Measurements from ENCODE around the gene PLSCR4. TPM values are rescaled to one million over a fixed set of nuclear protein-coding genes. Genes with fewer than 3 reads are reported as not detected.

Gene PLSCR4
- total RNA-seq, 4 donors from 2014 or later: 19.7 to 87.7 (median 41.0) TPM

DNA sequence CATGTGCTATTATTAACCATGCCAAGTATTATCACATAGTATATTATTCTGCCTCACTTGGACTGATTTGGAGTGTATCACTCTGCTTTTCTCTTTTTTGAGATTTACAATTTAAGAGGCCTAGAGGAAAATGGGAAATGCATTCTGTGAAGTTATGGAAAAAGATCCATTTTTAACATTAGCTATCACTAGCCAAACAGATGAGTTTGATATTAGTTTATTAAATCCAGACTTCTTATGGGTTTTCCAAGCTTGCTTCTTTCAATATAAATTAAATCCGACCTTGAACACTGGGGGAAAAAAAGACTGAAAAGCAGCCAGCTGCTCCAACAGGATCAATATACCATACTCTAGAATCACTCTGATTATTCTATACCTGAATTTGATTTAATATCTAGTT lies 59.9 kb downstream of the PLSCR4 start:
- Histone ChIP-seq H3K4me1 (no peaks in the 10 kb centered on the region), H3K9me3 (no peaks in the 10 kb centered on the region), H3K4me3 (no peak overlapping the region), H3K36me3 (peaks cover 0 to 13% (median 0%) of the 10 kb centered on the region in 4 donors), H3K27me3 (no peaks in the 10 kb centered on the region), H3K27ac (no peak overlapping the region)
- intact Hi-C loops (cut with DNase I; ENCODE audit: low total_unique reads) (no loop called here), in situ Hi-C loops (cut with MboI; ENCODE audit: low pct_ligation_motif_present in 1 of 4, low pct_unique_long_range_greater_than_20kb in 1 of 4, low sequenced_read_pairs in 3 of 4) (loop anchor here in 1 of 4 donors (25.0 kb wide), 1 partner anchor 129 kb away; no protein-coding TSS in a partner anchor)
- no peak for DNase-seq
- TF ChIP-seq EP300 (IDR thresholded peaks at IDR 0.05; ENCODE audit: low read depth): no peak
- WGBS, 2 donors (ENCODE audit: low coverage in 1 of 2): 71 to 82% methylated on average over 1 of the region's 1 CpG

DNA sequence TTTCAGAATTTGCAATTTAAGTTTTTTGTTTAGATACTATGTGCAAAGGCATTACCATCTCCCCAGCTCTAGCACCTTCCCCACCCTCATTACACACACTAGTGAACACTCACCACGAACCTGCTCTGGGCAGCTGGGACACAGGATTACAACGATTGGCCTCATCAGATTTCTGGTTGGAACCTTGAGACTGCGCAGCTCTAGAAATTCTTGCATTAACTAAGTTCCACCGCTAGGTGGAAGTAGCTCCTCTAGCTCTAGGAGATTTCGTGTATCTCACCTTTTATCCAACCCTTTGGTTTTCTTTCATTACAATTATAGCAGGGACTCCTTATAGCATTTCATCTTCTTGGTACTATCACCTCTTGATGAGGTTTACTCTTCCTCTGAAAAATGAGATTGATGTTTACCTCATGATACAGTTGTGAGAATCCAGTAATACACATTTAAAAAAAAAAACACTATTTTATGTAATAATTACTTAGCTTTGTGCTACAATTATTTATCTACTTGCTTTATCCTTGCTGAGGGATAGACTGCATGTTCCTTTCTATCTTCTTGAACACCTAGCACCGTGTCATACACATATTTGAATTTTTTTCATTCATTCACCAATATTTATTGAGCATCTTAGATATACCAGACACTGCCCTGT lies 61.3 kb downstream of the PLSCR4 start:
- 9 to 14% methylated on average over 2 to 6 of the region's 6 CpGs for WGBS, 2 donors (ENCODE audit: low coverage in 1 of 2)
- H3K36me3 ChIP-seq: peaks cover 0 to 8% (median 0%) of the 10 kb centered on the region in 4 donors
- TF ChIP-seq POLR2AphosphoS5 (IDR thresholded peaks at IDR 0.05): no peak
- TF ChIP-seq, protein P1, sequence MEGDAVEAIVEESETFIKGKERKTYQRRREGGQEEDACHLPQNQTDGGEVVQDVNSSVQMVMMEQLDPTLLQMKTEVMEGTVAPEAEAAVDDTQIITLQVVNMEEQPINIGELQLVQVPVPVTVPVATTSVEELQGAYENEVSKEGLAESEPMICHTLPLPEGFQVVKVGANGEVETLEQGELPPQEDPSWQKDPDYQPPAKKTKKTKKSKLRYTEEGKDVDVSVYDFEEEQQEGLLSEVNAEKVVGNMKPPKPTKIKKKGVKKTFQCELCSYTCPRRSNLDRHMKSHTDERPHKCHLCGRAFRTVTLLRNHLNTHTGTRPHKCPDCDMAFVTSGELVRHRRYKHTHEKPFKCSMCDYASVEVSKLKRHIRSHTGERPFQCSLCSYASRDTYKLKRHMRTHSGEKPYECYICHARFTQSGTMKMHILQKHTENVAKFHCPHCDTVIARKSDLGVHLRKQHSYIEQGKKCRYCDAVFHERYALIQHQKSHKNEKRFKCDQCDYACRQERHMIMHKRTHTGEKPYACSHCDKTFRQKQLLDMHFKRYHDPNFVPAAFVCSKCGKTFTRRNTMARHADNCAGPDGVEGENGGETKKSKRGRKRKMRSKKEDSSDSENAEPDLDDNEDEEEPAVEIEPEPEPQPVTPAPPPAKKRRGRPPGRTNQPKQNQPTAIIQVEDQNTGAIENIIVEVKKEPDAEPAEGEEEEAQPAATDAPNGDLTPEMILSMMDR (IDR thresholded peaks at IDR 0.05): peak; percentile 71 to 82 (median 73)
- TF ChIP-seq POLR2A (IDR thresholded peaks at IDR 0.05): no peak
- TF ChIP-seq EP300 (IDR thresholded peaks at IDR 0.05; ENCODE audit: low read depth): no peak
- no peak for DNase-seq
- H3K27me3 ChIP-seq: no peaks in the 10 kb centered on the region
- in situ Hi-C loops (cut with MboI; ENCODE audit: low pct_ligation_motif_present in 1 of 4, low pct_unique_long_range_greater_than_20kb in 1 of 4, low sequenced_read_pairs in 3 of 4): loop anchor here in 1 of 4 donors (25.0 kb wide), 1 partner anchor 127 kb away; no protein-coding TSS in a partner anchor
- no peaks in the 10 kb centered on the region for H3K9me3 ChIP-seq
- no peak overlapping the region for H3K27ac ChIP-seq
- intact Hi-C loops (cut with DNase I; ENCODE audit: low total_unique reads): no loop called here
- H3K4me3 ChIP-seq: no peak overlapping the region
- no peaks in the 10 kb centered on the region for H3K4me1 ChIP-seq

DNA sequence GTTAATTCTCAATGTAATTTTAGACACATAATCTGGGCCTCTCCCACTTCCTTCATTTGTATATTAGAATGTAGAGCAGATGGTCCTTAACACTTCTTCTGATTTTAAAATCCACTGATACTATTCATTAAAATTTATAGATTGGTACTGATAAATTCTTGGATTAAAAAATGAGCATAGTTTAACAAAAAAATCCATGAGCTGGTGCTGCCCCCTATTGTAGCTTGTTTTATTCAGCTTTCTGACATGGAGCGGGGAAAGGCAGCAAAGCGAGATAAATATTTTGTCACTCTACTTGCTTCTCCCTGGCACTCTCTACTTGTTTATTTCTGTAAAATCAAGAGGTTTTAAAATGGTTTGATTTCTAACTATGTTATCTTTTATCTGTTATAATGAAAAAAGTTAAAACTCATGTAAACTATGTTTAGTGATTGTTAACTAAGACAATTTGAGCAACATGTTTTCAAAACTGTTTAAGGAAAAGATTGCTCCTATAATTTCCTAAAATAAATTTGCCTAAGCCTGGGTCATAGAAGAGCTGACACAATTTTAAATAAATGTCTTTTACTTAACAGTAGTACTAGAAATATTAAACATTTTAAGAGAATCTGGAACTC lies 63.5 kb downstream of the PLSCR4 start:
- H3K9me3 ChIP-seq: no peaks in the 10 kb centered on the region
- TF ChIP-seq POLR2A (IDR thresholded peaks at IDR 0.05): no peak
- TF ChIP-seq, protein P1 (IDR thresholded peaks at IDR 0.05): peak; percentile 31 to 51 (median 43)
- no peak overlapping the region for H3K27ac ChIP-seq
- H3K4me1 ChIP-seq: no peaks in the 10 kb centered on the region
- in situ Hi-C loops (cut with MboI; ENCODE audit: low pct_ligation_motif_present in 1 of 4, low pct_unique_long_range_greater_than_20kb in 1 of 4, low sequenced_read_pairs in 3 of 4) (loop anchor here in 1 of 4 donors (25.0 kb wide), 1 partner anchor 125 kb away; no protein-coding TSS in a partner anchor), intact Hi-C loops (cut with DNase I; ENCODE audit: low total_unique reads) (no loop called here)
- no peak overlapping the region for H3K4me3 ChIP-seq
- DNase-seq: no peak
- no peaks in the 10 kb centered on the region for H3K27me3 ChIP-seq
- H3K36me3 ChIP-seq: no peaks in the 10 kb centered on the region
- 41 to 58% methylated on average over 1 to 2 of the region's 2 CpGs for WGBS, 2 donors (ENCODE audit: low coverage in 1 of 2)

DNA sequence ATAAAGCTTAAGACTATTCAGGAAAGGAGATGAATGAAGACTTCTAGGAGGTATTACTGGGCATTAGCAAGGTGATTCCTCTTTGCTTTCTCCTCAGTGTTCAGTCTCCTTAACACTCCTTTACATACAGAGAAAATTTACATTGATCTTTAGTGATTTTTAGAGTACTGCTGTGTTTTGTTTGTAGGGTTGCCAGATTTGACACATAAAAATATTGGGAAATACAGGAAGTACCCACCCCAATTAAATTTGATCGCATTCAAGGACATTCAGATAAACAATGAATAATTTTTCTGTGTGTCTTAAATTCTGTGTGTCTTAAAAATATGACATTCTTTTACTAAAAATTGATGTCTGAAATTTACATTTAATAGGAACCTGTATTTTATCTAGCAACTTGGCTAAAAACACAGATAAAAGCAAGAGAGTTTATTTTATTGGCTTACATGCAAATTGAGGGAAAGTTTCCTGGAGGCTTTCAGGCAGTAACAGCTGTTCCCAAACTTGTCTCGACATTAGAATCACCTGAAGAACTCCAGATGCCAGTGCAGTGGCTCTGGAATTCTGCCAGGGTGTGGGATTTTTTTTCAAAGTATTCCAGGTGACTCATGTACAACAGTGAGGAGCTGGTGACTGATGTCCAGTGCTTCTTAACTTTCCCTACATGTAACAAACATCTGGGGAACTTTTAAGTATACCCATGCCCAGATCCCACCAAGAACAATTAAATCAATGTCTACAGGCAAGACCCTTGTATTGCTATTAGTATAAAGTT lies 66.5 kb downstream of the PLSCR4 start:
- TF ChIP-seq, protein P1 (IDR thresholded peaks at IDR 0.05): no peak
- TF ChIP-seq POLR2AphosphoS5 (IDR thresholded peaks at IDR 0.05): no peak
- TF ChIP-seq EP300 (IDR thresholded peaks at IDR 0.05; ENCODE audit: low read depth): no peak
- TF ChIP-seq POLR2A (IDR thresholded peaks at IDR 0.05): no peak
- no peaks in the 10 kb centered on the region for H3K27me3 ChIP-seq
- no peak overlapping the region for H3K27ac ChIP-seq
- H3K4me3 ChIP-seq: no peak overlapping the region
- intact Hi-C loops (cut with DNase I; ENCODE audit: low total_unique reads) (no loop called here), in situ Hi-C loops (cut with MboI; ENCODE audit: low pct_ligation_motif_present in 1 of 4, low pct_unique_long_range_greater_than_20kb in 1 of 4, low sequenced_read_pairs in 3 of 4) (loop anchor here in 1 of 4 donors (25.0 kb wide), 1 partner anchor 122 kb away; no protein-coding TSS in a partner anchor)
- no peak for DNase-seq
- no peaks in the 10 kb centered on the region for H3K4me1 ChIP-seq
- 24 to 44% methylated on average over 2 of the region's 2 CpGs for WGBS, 2 donors (ENCODE audit: low coverage in 1 of 2)
- H3K36me3 ChIP-seq: no peaks in the 10 kb centered on the region
- no peaks in the 10 kb centered on the region for H3K9me3 ChIP-seq

Measured in transverse colon (tissue), 4 donors.